ENCODE data around the gene ZNF398.

Gene ZNF398

GRCh38 chr7:149153346-149153745 lies 6.1 kb downstream of the ZNF398 start:
- no peaks in the 10 kb centered on the region for H3K4me1 ChIP-seq (ENCODE audit: control insufficient read depth, insufficient read depth, low read length)
- H3K36me3 ChIP-seq (ENCODE audit: control insufficient read depth in 2 of 2, insufficient read depth in 1 of 2, low read length in 2 of 2), result peaks cover 23 to 62% of the 10 kb centered on the region in 2 experiments

More at GRCh38 chr7:149153346-149153745, 6.1 kb downstream of the ZNF398 start:
- ChIA-PET CTCF (interaction anchor here (0.6 kb wide), 1 partner anchor 335 kb away, joined by 6 read pairs; no protein-coding TSS in a partner anchor), POLR2A (interaction anchor here (0.5 to 1.0 kb wide), 2 partner anchors 9 to 32 kb away, joined by 3 to 8 read pairs; no protein-coding TSS in a partner anchor)
- Histone ChIP-seq H3K4me3 (ENCODE audit: low read depth, low read length) (no peak overlapping the region), H3K27ac (ENCODE audit: extremely low read depth, low read depth, low read length) (no peak overlapping the region), H3K9me3 (ENCODE audit: control insufficient read depth, insufficient read depth, low read depth, low read length) (no peaks in the 10 kb centered on the region)
- TF ChIP-seq PRDM2 (tag by site-specific recombination; IDR thresholded peaks at IDR 0.05; ENCODE audit: borderline replicate concordance), result no peak
- no peak for TF ChIP-seq REST (tag by site-specific recombination; IDR thresholded peaks at IDR 0.05)
- TF ChIP-seq ZNF791 (tag by site-specific recombination; IDR thresholded peaks at IDR 0.05), result no peak
- no peak for TF ChIP-seq PRDM10 (tag by site-specific recombination; IDR thresholded peaks at IDR 0.05)
- no peak for TF ChIP-seq ZNF501 (tag by site-specific recombination; IDR thresholded peaks at IDR 0.05)
- no peak for TF ChIP-seq ZNF26 (tag by site-specific recombination; IDR thresholded peaks at IDR 0.05)
- TF ChIP-seq ZFP41 (tag by site-specific recombination; IDR thresholded peaks at IDR 0.05; ENCODE audit: borderline replicate concordance), result no peak
- no peak for TF ChIP-seq ZNF138 (tag by site-specific recombination; IDR thresholded peaks at IDR 0.05; ENCODE audit: borderline replicate concordance)
- no peak for TF ChIP-seq ZNF645 (tag by site-specific recombination; IDR thresholded peaks at IDR 0.05)
- no peak for TF ChIP-seq ZNF677 (tag by site-specific recombination; IDR thresholded peaks at IDR 0.05)
- no peak for TF ChIP-seq ZNF19 (tag by site-specific recombination; IDR thresholded peaks at IDR 0.05; ENCODE audit: low read depth)
- TF ChIP-seq ZNF433 (tag by site-specific recombination; IDR thresholded peaks at IDR 0.05; ENCODE audit: low read depth), result no peak

Data from HEK293 (cell line).